ENCODE results near the gene C15orf39. TPM values are rescaled to one million over a fixed set of nuclear protein-coding genes. Genes with fewer than 3 reads are reported as not detected.

Gene C15orf39
- total RNA-seq, 2 donors from 2014 or later: 20.4 to 32.3 TPM

DNA sequence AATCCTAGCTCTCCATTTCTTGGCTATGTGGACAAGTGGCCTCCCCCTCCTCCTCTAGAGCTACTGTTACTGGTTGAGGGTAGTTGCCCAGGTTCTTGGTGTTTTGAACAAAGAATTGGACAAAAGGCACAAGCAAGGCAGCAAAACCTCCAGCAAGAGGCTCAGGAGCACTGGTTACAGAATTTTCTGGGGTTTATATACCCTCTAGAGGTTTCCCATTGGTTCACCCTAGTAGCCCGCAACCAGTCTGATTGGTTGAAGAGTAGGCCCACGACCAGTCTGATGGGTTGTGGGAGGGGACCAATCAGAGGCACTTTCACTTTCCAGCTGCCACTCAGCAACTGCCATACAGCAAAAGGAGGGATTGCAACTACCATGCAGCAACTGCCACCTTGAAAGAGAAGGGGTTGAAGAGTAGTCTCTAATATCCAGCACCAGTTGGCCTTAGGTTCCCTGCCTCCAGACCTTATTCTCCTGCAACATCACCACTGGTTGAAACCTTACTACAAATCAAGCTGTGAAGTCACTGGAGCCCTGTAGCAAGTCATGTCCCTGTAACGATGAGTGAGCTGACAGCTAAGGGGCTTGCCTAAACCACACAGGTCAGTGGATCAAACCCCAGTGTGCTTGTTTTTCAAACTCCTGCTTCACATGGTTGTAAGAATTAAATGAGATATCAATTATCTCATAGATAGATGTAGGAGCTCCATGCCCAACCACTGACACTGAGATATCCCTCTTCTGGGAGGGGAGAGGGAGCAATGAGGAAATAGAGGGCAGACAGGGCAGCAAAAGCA is 2.9 kb upstream of the C15orf39 start:
- Mint-ChIP-seq H3K9me3 (no peaks in the 10 kb centered on the region), H3K27ac (no peak overlapping the region), H3K36me3 (ENCODE audit: low read depth) (no peaks in the 10 kb centered on the region), H3K27me3 (no peaks in the 10 kb centered on the region), H3K4me3 (no peak overlapping the region), H3K4me1 (peaks cover 8% of the 10 kb centered on the region)
- ATAC-seq (replicated peaks): no peak

DNA sequence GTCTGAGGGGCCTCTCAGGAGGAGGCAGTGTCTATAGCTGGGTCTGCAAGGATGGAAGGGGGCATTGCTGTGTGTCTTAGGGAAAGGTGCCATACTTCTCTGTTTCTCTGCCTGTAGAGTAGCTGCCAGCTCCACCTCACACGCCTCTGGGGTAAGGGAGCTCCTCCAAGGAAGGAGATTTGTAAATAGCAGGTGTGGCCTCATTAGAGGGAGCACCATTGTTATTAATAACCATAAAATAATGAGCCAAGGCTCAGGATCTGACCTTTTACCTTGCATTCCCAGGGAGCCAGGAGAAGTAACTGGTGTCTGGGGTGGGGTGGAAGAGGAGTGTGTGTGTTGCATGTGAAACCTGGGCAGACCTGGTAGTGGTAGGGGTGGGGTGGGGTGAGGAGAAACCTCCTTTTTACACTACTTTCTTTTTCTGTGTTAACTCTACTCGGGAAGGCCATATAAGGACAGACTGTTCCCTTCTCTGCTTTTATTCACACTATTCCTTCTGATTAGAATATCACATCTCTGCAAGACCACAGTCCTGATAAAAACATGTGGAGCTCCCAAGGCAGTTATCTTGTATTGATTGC is 2.2 kb upstream of the C15orf39 start:
- no peak overlapping the region for H3K4me3 Mint-ChIP-seq
- peaks cover 15% of the 10 kb centered on the region for H3K4me1 Mint-ChIP-seq
- no peak for ATAC-seq (replicated peaks)
- H3K36me3 Mint-ChIP-seq (ENCODE audit: low read depth): no peaks in the 10 kb centered on the region
- no peaks in the 10 kb centered on the region for H3K9me3 Mint-ChIP-seq
- H3K27ac Mint-ChIP-seq: no peak overlapping the region
- no peaks in the 10 kb centered on the region for H3K27me3 Mint-ChIP-seq

DNA sequence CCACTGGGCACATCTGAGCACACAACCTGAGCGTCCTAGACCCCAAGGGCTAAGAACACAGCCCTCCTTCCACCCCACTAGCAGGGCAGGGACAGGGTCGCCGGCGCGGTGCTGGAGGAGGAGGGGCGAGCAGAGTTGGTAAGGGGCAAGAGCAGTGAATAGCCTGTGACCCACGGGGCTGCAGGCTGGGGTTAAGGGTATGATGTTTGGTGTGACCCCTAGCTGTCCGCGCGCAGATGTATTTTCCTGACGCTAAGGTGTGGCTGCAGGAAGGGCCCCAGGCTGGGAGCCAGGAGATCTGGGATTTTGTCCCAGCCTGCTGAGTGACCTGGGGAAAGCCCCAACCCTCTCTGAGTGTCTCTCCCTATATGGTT is 1.3 kb upstream of the C15orf39 start:
- peaks cover 22% of the 10 kb centered on the region for H3K4me1 Mint-ChIP-seq
- peak overlapping the region; percentile 80 for H3K4me3 Mint-ChIP-seq
- H3K9me3 Mint-ChIP-seq: no peaks in the 10 kb centered on the region
- no peak overlapping the region for H3K27ac Mint-ChIP-seq
- no peaks in the 10 kb centered on the region for H3K27me3 Mint-ChIP-seq
- peaks cover 6% of the 10 kb centered on the region for H3K36me3 Mint-ChIP-seq (ENCODE audit: low read depth)
- ATAC-seq (replicated peaks): no peak

DNA sequence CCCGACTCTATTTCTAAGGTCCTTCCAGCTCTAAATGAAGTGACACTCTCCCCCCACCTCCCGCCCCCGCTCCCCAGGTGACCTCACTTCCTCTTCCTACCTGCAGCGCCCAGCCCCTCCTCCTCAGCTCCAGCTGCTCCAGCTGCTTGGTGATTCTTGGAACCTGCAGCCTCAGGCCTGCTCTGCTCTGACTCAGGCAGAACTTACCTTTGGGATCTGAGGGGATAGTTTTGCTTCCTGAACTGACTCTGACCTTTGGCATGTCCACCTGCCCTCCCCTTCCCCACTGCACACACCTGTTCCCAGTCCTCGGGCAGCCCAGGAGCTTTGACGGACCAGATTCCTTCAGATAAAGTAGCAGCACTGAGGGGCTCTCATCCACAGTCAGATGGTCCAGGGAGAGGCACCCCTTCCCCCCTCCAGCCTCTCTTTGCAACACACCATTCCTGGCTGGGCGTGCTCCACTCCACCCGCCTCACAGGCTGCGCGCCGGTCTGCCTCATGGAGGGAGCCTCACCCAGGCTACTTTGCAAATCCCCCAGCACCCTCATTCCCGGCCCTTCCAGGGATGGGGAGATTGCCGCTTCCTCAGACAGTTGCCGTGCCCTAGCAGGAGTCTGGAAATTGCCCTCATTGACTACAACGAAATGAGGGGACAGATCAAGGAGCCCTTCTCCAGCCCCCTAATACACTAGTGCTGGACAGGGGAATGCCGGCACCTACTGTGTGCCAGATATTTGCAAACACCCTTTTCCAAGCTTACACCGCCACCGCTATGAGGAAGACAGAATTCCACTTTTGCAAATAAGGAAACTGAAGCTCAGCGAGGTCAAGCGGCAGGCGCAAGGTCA is 692 bp upstream of the C15orf39 start:
- no peaks in the 10 kb centered on the region for H3K9me3 Mint-ChIP-seq

DNA sequence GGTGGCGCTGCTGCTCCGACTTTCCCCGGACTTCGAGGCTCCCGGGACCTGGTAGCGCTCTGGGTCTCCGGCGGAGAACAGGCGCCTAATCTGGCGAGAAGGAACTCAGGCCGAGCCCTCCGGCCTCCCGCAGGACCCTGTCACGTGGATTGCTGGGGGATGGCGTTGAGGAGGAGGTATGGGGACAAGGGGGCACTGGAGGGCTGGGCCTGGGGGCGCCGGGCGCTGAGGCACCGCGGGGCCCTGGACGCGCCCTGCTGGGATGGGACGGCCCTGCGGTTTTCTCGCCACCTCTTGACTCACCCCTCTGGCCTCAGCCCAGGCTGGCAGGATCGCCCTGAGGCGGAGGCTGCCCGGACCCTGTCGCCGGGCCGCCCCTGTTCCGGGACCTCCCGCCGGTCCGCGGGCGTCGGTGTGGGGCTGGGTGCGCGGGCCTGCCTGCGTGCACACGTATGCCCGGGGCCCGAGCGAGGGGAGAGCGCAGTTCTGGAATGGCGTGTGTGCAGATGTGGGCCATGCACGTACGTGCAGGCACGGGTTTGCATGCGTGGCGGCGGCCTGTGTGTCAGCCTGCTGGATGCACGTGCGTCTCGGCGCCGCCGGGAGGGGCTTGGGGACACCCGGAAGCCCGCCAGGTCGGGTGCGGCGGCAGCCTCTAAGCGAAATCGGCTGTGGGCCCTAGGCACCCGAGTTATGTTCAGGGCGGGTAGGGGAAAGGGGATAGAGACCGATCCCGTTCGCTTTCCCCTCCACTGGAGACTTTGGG is 752 bp downstream of the C15orf39 start:
- peak; percentile 65 for ATAC-seq (replicated peaks)
- Mint-ChIP-seq H3K27me3 (no peaks in the 10 kb centered on the region), H3K4me1 (peaks cover 22% of the 10 kb centered on the region), H3K36me3 (ENCODE audit: low read depth) (peaks cover 21% of the 10 kb centered on the region), H3K27ac (peak overlapping the region; percentile 78), H3K4me3 (peak overlapping the region; percentile 80), H3K9me3 (no peaks in the 10 kb centered on the region)

More for the DNA sequence above, 692 bp upstream of the C15orf39 start:
- Mint-ChIP-seq H3K27ac (no peak overlapping the region), H3K4me3 (peak overlapping the region; percentile 80), H3K4me1 (peaks cover 22% of the 10 kb centered on the region), H3K27me3 (no peaks in the 10 kb centered on the region), H3K36me3 (ENCODE audit: low read depth) (peaks cover 7% of the 10 kb centered on the region)
- no peak for ATAC-seq (replicated peaks)

DNA sequence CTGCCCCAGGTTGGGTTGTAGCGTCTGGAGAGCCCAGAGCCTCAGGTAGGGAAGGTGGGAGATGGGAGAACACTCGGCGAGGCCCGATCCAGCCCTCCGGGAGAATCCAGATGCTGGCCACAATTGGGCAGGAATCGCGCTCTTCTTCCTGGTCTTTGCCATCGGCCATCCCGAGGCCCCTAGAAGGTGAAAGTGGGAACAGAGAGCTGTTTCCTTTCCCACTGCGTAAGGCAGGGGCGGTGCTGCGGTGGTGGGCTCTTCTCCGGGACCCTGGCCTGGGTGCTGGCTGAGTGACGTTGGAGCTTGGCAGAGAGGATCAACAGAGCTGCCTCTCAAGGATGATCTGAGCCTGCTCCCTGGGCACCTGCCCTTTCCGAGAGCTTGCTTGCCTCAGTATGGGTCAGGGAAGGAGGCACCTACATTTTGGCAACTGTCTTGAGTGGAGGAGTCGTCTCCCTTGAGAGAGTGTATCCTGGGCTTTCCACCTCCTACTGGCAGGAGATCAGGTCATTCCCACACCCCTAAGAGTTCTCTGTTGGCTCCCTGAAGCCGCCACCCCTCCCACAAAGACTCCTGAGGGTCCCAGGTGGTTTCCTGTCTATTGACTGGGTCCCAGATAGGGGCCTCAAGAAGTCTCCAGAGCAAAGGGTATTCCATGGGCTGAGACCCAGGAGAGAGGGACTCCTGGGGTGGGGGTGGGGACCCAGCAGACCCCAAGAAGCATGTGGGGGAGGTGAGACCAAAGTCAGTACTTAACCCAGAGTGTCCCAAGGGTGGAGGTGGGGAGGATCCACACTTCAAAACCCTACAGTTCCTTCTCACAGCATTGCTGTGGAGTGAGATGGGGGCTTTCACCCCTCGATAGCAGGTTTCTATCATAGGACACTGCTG is 1.6 kb downstream of the C15orf39 start:
- H3K36me3 Mint-ChIP-seq (ENCODE audit: low read depth): peaks cover 27% of the 10 kb centered on the region
- H3K4me3 Mint-ChIP-seq: peak overlapping the region; percentile 80
- no peaks in the 10 kb centered on the region for H3K9me3 Mint-ChIP-seq
- ATAC-seq (replicated peaks): no peak
- peak overlapping the region; percentile 78 for H3K27ac Mint-ChIP-seq
- no peaks in the 10 kb centered on the region for H3K27me3 Mint-ChIP-seq
- H3K4me1 Mint-ChIP-seq: peaks cover 22% of the 10 kb centered on the region

DNA sequence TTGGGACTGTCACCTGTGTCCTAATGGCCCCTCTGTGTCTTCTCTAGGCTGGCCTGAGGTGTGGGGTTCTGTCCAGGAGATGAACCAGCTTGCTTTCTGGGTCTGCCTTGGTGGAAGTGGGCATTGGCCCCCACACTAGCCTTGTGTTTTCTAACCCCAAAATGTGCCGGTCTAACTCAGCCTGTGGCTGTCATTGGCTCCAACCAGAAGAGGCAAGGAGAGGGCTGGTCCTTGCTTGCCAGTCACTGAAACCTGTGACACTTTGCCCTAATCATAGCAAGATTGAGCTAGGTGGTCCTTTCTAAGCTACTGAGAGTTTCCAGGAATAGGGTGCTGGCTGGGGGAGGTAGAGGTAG is 2.2 kb downstream of the C15orf39 start:
- Mint-ChIP-seq H3K9me3 (no peaks in the 10 kb centered on the region), H3K4me3 (peak overlapping the region; percentile 80), H3K4me1 (peaks cover 22% of the 10 kb centered on the region), H3K27me3 (no peaks in the 10 kb centered on the region), H3K27ac (peak overlapping the region; percentile 78), H3K36me3 (ENCODE audit: low read depth) (peaks cover 32% of the 10 kb centered on the region)
- ATAC-seq (replicated peaks): no peak

DNA sequence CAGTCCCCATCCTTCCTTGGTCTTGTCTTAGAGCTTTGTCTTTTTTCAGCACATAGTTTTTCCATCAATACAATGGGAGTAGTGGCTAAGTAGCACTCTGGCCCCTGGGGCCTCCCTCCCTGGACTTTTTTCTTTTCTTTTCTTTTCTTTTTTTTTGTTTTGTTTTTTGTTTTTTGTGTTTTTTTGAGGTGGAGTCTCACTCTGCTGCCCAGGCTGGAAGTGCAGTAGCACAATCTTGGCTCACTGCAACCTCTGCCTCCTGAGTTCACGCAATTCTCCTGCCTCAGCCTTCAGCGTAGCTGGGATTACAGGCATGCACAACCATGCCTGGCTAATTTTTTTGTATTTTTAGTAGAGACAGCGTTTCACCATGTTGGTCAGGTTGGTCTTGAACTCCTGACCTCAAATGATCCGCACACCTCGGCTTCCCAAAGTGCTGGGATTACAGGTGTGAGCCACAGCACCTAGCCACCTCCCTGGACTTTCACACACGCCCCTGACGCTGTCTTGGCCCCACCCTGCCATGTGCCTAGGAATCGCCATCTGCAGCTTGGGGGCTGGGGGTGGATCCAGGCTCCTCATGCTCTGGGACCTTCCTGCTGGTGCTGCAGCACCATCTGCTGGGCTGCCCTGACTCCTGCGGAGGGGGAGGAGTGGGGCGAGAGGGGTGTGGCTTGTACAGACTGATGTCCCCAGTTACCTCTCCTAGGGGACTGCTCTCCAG is 2.8 kb downstream of the C15orf39 start:
- H3K27me3 Mint-ChIP-seq: no peaks in the 10 kb centered on the region
- H3K36me3 Mint-ChIP-seq (ENCODE audit: low read depth): peaks cover 38% of the 10 kb centered on the region
- peaks cover 28% of the 10 kb centered on the region for H3K4me1 Mint-ChIP-seq
- no peaks in the 10 kb centered on the region for H3K9me3 Mint-ChIP-seq
- peak; percentile 66 for ATAC-seq (replicated peaks)
- H3K4me3 Mint-ChIP-seq: peak overlapping the region; percentile 80
- H3K27ac Mint-ChIP-seq: peak overlapping the region; percentile 26

DNA sequence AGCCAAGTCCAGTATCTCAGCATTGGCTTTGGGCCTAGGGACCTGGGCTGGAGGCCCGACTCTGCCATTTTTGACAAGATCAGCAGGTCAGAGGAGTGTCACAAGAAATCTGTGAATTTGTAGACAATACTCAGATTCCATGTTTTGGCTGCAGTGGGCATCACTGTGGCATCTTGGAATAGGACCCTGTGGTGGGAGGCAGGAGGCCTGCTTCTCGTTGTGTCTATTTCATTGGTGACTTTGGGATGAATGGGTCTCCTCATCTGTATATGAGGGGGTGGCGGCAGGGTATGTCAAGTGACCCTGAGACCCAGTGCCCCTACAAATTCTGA is 3.3 kb downstream of the C15orf39 start:
- Mint-ChIP-seq H3K27ac (peak overlapping the region; percentile 26), H3K4me3 (peak overlapping the region; percentile 80), H3K9me3 (no peaks in the 10 kb centered on the region), H3K4me1 (peaks cover 32% of the 10 kb centered on the region), H3K36me3 (ENCODE audit: low read depth) (peaks cover 43% of the 10 kb centered on the region), H3K27me3 (no peaks in the 10 kb centered on the region)
- no peak for ATAC-seq (replicated peaks)

DNA sequence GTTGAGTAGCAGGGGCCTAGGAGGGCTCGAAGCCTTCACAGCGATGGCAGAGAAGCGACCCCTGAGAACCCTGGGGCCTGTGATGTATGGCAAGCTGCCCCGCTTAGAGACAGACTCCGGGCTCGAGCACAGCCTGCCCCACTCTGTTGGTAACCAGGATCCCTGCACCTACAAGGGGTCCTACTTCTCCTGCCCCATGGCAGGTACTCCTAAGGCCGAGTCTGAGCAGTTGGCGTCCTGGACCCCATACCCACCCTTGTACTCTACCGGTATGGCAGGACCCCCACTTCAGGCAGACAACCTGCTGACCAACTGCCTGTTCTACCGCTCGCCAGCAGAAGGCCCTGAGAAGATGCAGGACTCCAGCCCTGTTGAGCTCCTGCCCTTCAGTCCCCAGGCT is 4.3 kb downstream of the C15orf39 start:
- Mint-ChIP-seq H3K4me3 (no peak overlapping the region), H3K27ac (no peak overlapping the region), H3K4me1 (peaks cover 29% of the 10 kb centered on the region), H3K9me3 (no peaks in the 10 kb centered on the region), H3K36me3 (ENCODE audit: low read depth) (peaks cover 50% of the 10 kb centered on the region), H3K27me3 (no peaks in the 10 kb centered on the region)
- no peak for ATAC-seq (replicated peaks)

DNA sequence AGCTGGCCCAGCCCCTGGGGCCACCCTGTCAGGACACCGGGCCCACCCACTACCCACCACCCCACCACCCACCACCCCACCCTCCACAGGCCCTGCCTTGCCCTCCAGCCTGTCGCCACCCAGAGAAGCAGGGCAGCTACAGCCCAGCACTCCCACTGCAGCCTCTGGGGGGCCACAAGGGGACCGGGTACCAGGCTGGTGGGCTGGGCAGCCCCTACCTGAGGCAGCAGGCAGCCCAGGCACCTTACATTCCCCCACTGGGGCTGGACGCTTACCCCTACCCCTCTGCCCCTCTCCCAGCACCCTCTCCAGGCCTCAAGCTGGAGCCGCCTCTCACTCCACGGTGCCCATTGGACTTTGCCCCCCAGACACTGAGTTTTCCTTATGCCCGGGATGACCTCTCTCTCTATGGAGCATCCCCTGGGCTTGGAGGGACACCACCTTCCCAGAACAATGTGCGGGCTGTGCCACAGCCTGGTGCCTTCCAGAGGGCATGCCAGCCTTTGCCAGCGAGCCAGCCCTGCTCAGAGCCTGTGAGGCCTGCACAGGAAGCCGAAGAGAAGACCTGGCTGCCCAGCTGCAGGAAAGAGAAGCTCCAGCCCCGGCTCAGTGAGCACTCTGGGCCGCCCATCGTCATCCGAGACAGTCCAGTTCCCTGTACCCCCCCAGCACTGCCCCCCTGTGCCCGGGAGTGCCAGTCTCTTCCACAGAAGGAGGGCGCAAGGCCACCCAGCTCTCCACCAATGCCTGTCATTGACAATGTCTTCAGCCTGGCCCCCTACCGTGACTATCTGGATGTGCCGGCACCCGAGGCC is 5.3 kb downstream of the C15orf39 start:
- Mint-ChIP-seq H3K27ac (no peak overlapping the region), H3K27me3 (no peaks in the 10 kb centered on the region), H3K4me1 (peaks cover 25% of the 10 kb centered on the region), H3K9me3 (no peaks in the 10 kb centered on the region), H3K36me3 (ENCODE audit: low read depth) (peaks cover 53% of the 10 kb centered on the region), H3K4me3 (no peak overlapping the region)
- ATAC-seq (replicated peaks): no peak

DNA sequence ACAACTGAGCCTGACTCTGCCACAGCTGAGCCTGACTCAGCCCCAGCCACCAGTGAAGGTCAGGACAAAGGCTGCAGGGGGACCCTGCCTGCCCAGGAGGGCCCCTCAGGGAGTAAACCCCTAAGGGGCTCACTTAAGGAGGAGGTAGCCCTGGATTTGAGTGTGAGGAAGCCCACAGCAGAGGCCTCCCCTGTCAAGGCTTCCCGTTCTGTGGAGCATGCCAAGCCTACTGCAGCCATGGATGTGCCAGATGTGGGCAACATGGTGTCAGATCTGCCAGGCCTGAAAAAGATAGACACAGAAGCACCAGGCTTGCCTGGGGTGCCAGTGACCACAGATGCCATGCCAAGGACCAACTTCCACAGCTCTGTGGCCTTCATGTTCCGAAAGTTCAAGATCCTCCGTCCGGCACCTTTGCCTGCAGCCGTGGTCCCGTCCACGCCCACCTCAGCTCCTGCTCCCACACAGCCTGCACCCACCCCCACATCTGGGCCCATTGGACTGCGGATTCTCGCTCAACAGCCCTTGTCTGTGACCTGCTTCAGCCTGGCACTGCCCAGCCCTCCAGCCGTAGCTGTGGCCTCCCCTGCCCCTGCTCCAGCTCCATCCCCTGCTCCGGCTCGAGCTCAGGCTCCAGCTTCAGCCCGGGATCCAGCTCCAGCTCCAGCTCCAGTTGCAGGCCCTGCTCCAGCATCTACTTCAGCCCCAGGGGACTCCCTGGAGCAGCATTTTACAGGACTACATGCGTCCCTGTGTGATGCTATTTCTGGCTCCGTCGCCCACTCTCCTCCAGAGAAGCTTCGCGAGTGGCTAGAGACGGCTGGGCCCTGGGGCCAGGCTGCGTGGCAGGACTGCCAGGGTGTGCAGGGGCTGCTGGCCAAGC is 6.2 kb downstream of the C15orf39 start:
- H3K27ac Mint-ChIP-seq: no peak overlapping the region
- peaks cover 60% of the 10 kb centered on the region for H3K36me3 Mint-ChIP-seq (ENCODE audit: low read depth)
- H3K4me1 Mint-ChIP-seq: peaks cover 25% of the 10 kb centered on the region
- H3K9me3 Mint-ChIP-seq: no peaks in the 10 kb centered on the region
- H3K4me3 Mint-ChIP-seq: no peak overlapping the region
- H3K27me3 Mint-ChIP-seq: no peaks in the 10 kb centered on the region
- ATAC-seq (replicated peaks): no peak

Measured in activated T-helper 17 cell treated with anti-CD3 and anti-CD28 coated beads, Interleukin-2, amount 50 U/mL, for 72 hours (primary cell).